OCI-M2 (cell line): ENCODE measurements around the gene CITED4.

Experiments used
- DNase-seq: peaks from one replicate; lab custom pipeline; 2025; ENCODE audit not compliant: unreplicated experiment; lab: John Stamatoyannopoulos, UW

The CITED4 gene

GRCh38 chr1:40837601-40838000 is 24.6 kb downstream of the CITED4 start:
- DNase-seq: no peak

DNA sequence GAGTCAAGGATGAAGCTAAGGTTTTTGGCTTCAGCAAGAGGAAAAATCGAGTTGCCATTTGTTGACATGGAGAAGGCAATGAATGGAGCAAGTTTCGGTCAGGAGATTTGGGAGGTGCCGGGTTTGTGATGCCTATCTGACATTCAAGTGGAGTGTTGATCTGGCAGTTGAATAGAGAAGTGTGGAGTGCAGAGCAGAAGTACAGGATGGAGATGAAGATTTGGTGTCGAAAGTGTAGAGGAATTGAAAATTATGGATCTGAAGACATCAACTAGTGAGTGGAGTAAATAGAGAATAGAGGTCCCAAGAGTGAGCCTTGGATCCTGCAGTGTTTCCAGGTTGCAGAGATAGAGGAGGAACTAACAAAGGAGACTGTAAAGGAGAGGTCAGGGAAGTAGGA is 25.9 kb downstream of the CITED4 start:
- no peak for DNase-seq

- no peak for DNase-seq
Observed at GRCh38 chr1:40834968-40835545, 27.1 kb downstream of the CITED4 start.

GRCh38 chr1:40833979-40834378 is 28.2 kb downstream of the CITED4 start:
- DNase-seq: no peak

DNA sequence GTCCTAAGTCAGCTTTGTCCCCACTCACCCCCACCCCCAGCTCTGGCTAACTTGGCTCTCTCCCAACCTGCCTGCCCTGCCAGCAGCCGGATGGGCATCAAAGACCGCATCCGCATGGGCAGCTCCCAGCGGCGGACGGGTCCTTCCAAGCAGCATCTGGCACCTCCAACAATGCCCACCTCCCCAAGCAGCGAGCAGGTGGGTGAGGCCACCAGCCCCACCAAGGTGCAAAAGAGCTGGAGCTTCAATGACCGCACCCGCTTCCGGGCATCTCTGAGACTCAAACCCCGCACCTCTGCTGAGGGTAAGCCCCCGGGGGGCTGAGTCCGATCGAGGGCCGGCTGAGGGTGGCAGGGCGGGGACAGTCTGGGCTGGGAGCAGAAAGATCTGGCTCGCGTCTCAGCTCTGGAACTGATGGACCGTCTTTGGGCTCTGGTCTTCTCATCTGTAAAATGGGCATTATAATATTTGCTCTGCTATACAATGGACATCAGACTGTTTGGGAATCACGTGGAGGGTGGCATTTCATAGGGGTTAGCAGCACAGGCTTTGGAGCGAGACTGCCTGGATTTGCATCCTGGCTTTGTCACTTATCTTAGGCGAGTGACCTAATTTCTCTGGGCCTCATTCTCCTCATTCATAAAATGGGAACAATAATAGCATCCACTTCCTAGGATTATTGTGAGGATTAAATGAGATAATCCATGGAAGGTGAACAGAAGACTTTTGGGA is 31.0 kb downstream of the CITED4 start:
- DNase-seq: no peak

DNA sequence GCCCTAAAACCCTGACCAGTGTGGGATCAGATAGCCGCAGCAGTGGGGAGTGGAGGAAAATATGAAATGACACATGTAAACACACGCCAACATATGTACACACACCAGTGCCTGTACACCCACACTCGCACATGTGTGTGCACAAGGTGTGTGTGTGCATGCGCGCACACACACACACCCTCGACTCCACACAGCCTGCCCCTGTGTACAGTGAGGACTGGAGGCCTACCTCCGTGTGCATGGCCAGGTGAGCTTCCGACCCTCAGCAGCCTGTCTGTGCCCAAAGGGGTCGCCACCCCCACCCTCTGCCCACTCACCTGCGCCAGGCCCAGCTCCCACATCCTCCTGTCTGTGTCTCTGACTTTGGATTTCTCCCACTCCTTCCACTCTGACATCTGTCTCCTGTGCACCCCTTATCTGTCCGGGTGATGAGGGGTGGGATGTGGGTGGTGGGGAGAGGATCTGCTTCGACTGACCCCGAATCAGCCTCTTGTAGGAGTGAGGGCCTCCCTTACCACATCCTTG is 31.7 kb downstream of the CITED4 start:
- no peak for DNase-seq

DNA sequence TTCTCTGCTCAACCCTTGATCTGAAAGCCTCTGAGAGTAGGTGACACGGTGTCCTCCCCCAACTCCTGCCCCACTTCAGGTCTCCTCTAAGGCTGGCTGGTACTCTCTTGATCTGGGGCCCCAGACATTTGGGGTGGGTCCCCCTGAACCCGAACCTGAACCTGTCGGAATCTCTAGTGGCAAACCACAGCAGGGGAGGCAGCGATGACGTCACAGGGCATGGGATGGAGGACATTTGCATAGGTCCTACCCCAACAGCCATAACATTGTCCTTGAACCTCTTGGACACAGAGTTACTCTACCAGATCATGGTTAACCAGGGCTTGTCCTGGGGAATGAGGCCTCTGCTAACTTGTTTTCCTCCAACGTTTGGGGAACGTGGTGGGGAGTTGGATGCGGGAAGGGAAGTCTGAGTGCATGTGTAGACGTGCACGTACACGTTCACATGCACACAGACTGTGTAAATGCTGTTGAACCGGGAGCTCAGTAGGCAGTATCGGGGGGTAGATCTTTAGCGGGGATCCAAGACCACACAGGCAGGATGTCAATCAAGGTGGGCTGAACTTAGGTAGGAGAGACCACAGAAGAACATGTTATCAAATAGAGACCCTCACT is 32.4 kb downstream of the CITED4 start:
- DNase-seq: no peak

DNA sequence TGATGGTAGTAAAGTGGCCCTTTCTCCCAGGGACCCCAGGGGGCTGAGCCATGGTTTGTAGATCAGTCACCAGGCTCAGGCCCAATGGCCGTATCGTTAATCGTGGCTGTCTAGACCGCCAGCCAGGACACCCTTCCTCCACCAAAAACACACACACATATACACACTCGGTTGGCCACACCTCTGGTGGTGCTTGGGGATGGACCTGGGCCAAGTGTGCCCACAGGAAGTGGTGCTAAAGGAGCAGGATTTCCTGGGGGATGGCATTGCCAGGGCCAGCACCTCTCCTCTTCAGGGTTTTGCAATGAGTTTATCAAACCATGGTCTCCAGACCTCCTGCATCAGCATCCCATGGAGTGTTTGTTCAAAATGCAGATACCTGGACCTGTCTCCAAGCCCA is 36.2 kb downstream of the CITED4 start:
- DNase-seq: no peak

DNA sequence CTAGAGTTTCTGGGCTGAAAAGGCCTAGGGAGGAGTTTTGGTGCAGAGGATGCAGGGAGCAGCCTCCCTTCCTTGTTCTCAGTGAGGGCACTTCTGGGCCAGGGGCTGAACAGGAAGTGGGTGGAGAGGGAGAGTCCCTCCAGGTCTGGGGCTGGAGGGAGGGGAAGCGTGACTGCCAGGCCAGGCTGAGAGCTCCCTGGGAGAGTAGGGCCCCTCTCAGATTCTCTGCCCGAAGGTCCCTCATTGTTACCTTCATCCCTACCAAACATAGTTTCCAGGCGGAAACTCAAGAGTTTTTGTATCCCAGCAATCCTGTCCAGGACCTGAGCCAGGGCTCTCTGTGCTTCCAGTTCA is 36.8 kb downstream of the CITED4 start:
- DNase-seq: no peak

GRCh38 chr1:40824591-40825434 is 37.4 kb downstream of the CITED4 start:
- no peak for DNase-seq

DNA sequence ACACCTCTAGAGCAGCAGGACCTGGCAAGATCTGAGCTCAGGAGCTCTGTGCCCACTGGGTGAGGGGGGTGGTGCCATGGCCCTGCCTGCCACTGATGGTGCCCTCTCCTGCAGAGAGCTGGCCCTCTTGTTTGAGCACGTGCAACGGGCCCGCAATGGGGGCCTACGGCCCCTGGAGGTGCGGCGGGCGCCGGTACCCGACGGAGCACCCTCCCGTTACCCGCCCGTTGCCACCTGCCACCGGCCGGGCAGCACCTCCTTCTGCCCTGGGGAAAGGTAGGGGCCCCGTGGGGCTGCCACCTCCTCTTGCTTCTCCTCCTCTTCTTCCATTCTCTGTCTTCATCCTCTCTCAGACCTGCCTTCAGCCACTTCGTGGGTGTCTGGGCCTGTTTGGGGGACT is 38.2 kb downstream of the CITED4 start:
- no peak for DNase-seq

GRCh38 chr1:40823345-40823744 is 38.8 kb downstream of the CITED4 start:
- DNase-seq: no peak

DNA sequence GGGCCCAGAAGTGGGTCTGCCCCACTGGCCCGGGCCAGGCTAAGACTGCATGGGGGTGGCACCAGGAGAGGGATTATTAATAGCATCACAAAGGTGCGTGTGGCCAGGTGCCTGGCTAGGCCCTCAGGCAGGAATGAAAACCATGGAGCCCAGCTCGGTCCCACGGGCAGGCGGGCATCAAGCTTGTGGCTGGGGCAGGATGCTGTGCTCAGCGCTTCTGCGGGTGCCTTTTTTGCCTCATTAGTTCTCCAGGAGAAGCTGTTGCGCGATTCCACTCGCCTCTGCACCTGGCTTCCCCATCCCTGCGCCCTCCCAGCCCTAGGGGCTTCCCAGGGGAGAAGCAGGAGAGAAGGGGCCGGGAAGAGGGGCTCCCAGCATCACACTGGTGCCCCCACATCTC is 39.3 kb downstream of the CITED4 start:
- DNase-seq: no peak

GRCh38 chr1:40820911-40821693 is 41.1 kb downstream of the CITED4 start:
- peak; percentile 28 for DNase-seq

- DNase-seq: no peak
Observed at GRCh38 chr1:40820251-40820797, 41.8 kb downstream of the CITED4 start.

- no peak for DNase-seq
Observed at GRCh38 chr1:40819101-40819500, 43.1 kb downstream of the CITED4 start.

GRCh38 chr1:40818264-40818961 is 43.8 kb downstream of the CITED4 start:
- DNase-seq: no peak

DNA sequence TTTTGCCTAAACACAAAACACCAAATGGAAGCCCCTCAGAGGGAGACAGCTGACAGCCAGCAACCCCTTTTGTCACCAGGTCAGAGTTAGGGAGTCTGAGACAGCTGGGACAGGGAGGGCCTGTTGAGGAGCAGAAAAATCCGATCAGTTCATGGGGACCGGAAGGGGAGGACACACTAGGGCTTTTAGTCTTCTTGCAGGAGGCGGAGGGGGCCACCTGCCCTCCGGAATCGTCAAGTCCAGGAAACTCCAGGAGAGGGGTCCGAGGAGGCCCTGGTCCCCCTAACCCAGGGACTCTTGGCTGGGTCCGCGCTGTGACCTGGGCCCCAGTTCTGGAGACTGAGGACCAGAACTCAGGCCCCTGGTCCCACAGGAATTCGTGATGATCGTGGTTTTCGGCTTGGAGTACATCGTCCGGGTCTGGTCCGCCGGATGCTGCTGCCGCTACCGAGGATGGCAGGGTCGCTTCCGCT is 44.3 kb downstream of the CITED4 start:
- no peak for DNase-seq

- no peak for DNase-seq
Observed at GRCh38 chr1:40815420-40815819, 46.7 kb downstream of the CITED4 start.
